ENCODE results near the gene TMEM163.

GRCh38 chr2:134726645-134727044, 7.8 kb upstream of the TMEM163 start:
- TF ChIP-seq CTCF (IDR thresholded peaks at IDR 0.05) (no peak), POLR2A (IDR thresholded peaks at IDR 0.05) (no peak), POLR2AphosphoS5 (IDR thresholded peaks at IDR 0.05) (no peak), EP300 (IDR thresholded peaks at IDR 0.05) (no peak)

All from stomach (tissue), 4 donors.